Epidermal melanocyte (primary cell): Measurements from ENCODE around the gene IMP3.
A peak's percentile ranks its signal among the peaks of the same experiment; 100 is the strongest.
"Not testable (repeated sequence)": the region's sequence is repeated elsewhere in the genome, so short reads cannot be mapped to it uniquely, and the experiment has no call there.

ENCODE experiments used
- DNase-seq: peaks from one replicate; pipeline ENCODE4 v3.0.0; 2011; ENCODE audit warnings: low spot score; ENCODE audit not compliant: insufficient read length

IMP3 gene

GRCh38 chr15:75650908-75651809 lies 11.1 kb upstream of the IMP3 start:
- no peak for DNase-seq

GRCh38 chr15:75649848-75650247 lies 9.8 kb upstream of the IMP3 start:
- no peak for DNase-seq

- no peak for DNase-seq
Measured at GRCh38 chr15:75649045-75649761, 9.2 kb upstream of the IMP3 start.

GRCh38 chr15:75648156-75649000 lies 8.4 kb upstream of the IMP3 start:
- no peak for DNase-seq

- DNase-seq, result peak; percentile 88
Measured at GRCh38 chr15:75647370-75648155, 7.5 kb upstream of the IMP3 start, which contains the start of gene SNX33. SNX33 (plus strand) TSS chr15:75647912; CDS start chr15:75649103, 1,191 bp downstream.

GRCh38 chr15:75646944-75647364 lies 6.9 kb upstream of the IMP3 start:
- DNase-seq, result no peak

- no peak for DNase-seq
Measured at GRCh38 chr15:75646112-75646943, 6.3 kb upstream of the IMP3 start.

GRCh38 chr15:75644376-75644775 lies 4.4 kb upstream of the IMP3 start:
- DNase-seq, result no peak

GRCh38 chr15:75641603-75642002 lies 1.6 kb upstream of the IMP3 start:
- DNase-seq, result no peak

- no peak for DNase-seq
Measured at GRCh38 chr15:75641179-75641503, 1.1 kb upstream of the IMP3 start.

- DNase-seq, result no peak
Measured at GRCh38 chr15:75640483-75641178, 607 bp upstream of the IMP3 start.

GRCh38 chr15:75639191-75639708 lies 774 bp downstream of the IMP3 start:
- no peak for DNase-seq

GRCh38 chr15:75637245-75638009 lies 2.6 kb downstream of the IMP3 start:
- DNase-seq, result no peak

- DNase-seq, result no peak
Measured at GRCh38 chr15:75636026-75636425, 4.0 kb downstream of the IMP3 start.

- DNase-seq, result not testable (repeated sequence)
Measured at GRCh38 chr15:75633922-75634321, 6.1 kb downstream of the IMP3 start.

GRCh38 chr15:75631935-75632334 lies 8.1 kb downstream of the IMP3 start:
- no peak for DNase-seq

- peak; percentile 95 for DNase-seq
Measured at GRCh38 chr15:75625542-75626347, 14.3 kb downstream of the IMP3 start, which contains the start of gene SNUPN. SNUPN (minus strand) TSS chr15:75625725; CDS start chr15:75621051, 4,674 bp downstream.
